HG02759 (cell line): ENCODE data around the gene C11orf21.

Experiments
- ATAC-seq: cut with Tn5 transposase; IDR thresholded peaks from one replicate; pipeline ENCODE4 v1.9.1; 2021; ENCODE audit warnings: mild to moderate bottlenecking, moderate library complexity; ENCODE audit not compliant: unreplicated experiment

Gene C11orf21

DNA sequence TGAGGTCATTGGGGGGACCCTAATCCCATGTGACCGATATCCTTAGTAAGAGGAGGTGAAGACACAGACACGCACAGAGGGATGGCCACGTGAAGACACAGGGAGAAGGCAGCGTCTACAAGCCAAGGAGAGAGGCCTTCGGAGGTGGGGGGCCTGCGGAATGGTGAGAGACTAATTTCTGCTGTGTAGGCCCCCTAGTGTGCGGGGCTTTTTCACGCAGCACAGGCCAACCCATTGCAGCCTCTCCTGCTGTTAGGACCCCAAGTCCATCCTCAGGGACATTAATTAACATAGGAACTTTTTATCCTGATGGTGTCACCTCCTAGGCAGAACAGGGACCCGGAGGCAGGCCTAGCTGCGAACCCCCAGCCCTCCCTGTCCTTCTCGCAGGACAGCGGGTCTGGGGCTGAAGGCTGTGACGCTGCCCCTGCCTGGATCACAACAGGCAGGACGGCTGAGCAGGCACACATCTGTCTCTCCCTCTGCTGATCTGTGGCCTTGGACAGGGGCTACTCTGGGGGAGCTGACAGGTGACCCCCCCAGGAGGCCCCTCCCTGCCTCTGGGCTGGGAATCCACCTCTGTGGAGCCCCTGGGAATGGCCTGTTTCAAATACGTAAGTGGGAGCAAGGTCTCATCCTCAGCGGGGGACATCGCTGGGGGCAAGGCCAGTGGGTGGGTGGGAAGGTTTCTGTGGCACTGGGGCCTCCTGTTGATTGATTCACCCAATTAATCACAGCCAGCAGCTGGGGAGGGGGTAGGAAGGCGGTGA is 39.2 kb downstream of the C11orf21 start:
- no peak for ATAC-seq

DNA sequence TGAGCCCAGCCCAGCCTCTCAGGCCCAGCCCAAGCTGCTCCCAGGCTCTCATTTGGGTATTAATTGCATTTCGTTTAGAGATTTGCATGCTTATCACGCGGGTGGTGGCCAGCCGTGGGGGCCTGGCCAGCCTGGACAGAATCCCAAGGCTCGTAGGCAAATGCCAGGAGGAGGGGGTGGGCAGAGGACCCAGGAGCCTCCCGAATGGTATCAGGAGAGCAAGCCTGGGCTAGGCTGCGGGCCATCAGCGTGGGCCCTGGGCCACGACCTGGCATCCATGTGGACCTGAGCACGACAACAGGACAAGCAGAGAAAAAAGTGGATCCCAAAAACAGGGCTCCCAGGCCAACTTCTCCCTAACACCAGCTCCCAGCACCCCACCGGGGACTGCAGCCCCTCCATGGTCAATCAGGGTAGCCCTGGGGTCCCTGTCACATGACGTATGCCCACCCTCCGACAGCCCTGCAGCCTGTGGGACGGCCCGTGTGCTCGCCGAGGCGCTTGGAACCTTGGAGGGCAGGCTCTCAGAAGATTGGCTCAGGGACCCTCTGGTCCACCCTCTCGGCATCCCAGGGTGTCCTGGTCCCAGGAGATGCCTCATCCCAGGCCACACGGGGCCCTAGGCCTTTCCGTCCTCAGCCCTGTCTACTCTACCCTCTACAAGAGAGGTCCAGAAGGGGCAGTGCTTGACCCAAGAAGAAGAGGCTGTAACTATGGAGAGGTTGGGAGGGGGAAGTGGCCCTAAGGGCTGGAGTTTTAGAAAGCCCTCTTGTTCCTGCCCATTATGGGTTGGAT is 40.1 kb downstream of the C11orf21 start:
- ATAC-seq, result no peak

DNA sequence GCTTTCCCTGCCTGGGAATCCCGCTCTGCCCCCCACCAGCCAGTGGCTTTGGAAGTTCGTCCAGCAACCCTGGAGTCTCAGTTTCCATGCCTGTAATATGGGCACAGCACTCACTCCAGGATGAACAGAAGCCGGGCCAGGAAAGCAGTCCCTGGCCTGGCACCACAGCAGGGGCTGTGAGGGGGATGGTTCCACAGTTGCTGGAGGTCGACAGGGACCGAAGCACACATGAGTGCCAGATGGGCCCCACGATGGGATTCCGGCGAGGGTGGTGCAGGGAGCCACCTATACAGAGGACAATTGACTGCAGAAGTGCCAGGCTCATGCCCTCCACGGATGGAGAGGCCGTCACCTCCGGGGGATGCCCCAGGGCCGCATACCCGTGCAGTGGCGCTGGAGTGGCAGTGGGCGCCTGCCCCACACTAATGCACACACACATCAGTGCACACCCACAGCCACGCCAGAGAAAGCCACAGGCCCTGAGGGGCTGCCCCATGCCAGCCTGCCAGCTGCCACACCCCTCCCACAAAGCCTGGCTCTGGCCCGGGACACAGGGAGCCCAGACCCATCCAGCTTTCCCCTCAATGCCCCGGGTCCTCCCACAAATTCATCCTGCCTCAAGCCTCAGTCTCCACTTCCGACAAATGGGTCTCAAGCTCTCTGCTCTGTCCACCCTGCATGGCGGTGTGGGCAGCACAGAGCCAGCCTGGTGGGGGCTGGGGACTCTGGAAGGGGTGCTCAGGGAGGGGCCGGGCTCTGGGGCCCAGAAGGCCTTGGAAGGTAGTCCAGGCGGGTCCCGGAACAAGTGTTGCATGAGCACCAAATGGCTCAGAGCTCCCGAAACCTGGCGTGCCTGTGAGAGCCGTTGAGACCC is 41.0 kb downstream of the C11orf21 start:
- no peak for ATAC-seq

DNA sequence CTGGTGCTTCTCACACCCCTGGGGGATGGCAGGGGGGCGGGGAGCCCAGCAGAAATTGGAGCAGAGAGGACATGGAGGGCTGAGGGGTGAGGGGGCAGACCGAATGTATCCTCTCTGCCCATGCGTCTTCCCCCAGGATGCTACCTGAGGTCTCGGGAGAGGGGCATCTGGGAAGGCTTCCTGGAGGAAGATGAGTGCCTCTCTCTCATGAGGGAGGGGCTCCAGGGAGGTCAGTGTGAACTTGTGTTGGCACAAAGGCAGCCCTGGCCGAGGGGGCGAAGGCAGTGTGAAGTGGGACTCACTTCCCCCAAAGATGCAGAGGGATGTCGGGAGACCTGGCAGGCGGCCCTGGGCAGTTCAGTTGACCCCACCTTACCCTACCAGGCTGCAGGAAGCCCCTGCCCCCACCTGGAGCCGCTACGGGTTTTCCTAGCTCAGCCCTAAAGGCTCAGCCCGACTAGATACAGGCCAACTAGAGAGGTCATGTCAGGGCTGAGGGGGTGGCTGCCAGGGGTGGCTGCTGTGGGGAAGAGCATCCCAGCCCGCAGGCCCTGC is 41.7 kb downstream of the C11orf21 start:
- ATAC-seq, result no peak

DNA sequence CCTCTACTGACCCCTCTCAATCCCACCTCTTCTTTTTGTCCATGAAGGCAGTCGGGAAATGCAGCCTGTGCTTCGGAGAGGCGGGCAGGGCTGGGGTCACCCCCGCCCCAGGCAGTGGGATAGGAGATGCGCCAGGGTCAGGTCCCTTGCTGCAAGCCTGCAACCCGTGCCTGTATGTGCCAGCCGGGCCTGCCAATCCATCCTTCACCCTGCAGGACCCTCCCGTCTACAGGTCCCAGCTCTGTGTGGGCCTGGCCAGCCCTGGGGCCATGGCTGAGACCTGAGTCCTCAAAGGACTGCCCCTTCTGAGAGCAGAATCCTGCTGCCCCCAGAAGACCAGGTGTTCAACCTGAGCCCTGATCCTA is 42.3 kb downstream of the C11orf21 start:
- no peak for ATAC-seq

DNA sequence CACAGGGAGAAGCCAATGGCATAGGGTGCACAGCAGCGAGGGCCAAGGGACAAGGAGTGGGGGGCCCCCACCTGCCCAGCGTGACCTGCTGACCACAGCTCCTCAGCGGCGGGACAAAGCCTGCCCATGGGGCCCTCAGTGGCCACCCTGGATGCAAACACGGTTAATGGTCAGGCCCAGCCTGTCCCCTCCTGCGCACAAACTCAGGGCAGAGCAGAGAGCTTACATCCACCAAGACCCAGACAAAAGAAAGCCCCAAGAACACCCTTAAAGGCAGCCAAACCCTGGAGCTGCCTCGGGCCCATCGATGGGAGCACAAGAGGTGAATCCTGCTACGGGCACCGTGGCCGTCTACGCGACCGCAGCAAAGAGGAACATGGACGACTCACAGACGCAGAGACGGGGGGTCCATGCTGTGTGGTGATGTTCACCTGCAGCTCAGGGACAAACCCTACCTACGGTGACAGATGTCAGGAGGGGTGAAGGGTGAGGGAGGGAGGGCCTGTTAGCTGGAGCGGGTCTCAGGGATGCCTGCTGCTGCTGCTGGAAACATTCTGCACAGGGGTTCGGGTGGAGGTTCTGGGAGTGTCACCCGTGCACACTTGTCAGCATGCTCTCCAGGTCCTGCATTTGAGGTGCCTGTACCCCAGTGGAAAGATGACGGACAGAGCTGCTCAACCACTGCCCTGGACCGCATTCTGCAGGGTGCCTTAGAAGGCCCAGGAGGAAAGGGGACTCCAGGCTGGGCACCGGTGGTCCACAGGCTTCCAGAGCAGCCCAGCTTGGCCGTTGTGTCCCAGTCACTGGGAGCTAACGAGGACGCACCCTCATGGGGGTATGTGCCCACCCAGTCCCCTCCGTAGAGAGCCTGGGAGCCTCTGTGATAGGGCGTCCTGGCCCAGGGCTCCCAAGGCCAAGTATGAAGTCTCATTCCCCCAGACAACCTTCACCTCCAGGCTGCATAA is 42.9 kb downstream of the C11orf21 start:
- no peak for ATAC-seq

DNA sequence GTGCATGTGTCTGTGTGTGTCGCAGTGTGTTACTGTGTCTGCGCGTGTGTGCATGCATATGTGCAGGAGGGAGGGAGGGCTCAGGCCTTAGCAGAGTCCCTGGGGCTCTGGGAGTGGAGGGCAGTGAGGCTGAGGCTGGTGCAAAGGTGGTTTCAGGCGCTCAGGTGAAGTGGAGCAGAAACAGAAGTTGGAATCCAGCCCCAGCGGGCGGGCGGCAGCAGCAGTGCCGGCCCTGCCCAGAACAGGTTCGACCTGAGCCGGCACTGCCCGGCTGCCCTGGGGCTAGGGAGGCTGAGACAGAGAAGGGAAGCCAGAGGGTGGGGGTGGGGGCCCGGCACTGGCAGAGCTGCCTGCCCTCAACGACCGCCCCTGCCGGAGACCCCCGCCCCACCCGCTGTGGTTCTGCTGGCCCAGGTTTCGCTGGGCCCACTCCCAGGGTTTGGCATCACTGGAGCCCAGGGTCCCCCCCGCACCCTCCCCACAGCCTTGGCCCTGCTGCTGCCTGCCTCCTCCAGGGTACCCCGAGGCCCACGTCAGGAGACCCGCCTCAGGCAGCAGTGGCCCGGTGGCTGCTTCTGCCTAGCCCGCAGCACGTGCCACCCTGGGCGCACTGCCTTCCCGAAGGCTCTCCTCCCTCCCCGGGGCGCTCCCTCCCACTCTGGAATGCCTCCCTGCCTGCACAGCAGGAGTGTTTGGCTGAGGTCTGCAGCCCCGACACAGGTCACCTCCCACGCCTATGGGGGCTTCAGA is 44.6 kb downstream of the C11orf21 start:
- ATAC-seq, result no peak

DNA sequence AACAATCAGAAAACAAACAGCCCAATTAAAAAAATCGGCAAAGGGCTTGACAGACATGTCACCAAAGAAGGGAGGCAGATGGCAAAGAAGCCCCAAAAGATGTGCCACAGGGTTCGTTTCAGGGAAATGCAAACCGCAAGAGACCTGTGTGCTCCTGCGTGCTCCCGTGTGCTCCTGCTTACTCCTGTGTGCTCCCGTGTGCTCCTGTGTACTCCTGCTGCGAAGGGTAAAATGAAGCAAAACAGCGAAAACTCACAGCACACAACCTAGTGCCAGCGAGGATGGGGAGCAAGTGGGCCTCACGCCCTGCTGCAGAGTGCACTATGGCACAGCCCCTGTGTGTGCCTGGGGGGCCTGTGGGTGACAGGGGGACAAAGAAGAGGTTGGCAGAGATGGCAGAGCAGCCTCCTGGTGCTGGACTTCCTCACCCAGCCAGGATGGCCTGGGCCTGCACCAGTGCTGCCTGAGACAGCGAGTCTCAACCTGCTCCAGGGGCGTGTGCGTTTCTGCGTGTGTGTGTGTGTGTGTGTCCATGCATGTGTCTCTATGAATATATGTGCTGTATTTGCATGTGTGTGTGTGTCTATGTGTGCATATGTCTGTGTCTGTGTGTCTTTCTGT is 45.3 kb downstream of the C11orf21 start:
- no peak for ATAC-seq

DNA sequence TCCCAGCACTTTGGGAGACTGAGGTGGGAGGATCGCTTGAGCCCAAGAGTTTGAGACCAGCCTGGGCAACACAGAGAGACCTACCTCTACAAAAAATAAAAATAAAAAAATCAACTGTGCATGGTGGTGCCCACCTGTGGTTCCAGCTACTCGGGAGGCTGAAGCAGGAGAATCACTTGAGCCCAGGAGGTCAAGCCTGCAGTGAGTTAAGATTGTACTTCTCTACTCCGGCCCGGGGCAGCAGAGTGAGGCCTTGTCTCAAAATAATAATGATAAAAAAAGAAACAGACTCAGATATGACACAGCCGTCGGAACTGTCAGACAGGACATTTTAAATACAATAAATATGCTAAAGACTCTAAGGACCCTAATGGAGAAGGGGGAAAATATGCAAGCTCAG is 49.7 kb downstream of the C11orf21 start:
- no peak for ATAC-seq

DNA sequence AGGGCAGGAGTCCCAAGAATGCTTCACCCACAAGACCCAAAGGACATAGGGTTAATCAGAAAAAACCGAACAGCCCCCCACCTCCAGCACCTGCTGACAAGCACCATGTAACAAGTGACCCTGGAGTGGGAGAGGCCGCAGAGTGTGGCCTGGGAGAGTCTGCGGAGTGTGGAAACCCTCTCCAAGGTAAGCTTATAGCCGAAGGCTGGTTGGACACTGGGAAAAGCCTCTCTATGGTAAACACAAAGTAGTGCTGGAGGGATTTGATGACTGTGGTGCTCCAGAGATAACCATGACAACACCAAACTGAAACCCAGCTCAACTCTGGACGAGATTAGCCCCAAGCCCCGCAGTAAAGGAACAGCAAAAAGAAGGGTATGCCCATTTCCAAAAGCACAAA is 50.6 kb downstream of the C11orf21 start:
- no peak for ATAC-seq

DNA sequence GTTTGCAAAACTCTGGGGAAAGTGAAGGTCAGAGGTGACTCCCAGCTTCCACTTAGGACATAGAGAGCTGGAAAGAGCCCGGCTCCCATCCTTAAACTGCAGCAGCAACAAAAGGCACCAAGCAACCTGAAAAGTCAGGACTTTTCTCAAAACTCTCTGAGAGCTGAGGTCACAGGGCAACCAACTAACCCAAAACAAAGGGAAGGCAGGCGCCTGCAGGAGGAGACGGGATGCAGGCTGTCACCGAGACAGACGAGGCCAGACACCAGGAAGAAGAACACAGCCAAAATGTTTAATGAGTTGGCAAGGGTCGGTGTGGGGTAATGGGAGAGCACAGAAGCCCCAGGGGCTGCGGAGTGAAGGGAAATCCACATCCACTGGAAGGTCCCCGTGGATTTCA is 51.2 kb downstream of the C11orf21 start:
- no peak for ATAC-seq

DNA sequence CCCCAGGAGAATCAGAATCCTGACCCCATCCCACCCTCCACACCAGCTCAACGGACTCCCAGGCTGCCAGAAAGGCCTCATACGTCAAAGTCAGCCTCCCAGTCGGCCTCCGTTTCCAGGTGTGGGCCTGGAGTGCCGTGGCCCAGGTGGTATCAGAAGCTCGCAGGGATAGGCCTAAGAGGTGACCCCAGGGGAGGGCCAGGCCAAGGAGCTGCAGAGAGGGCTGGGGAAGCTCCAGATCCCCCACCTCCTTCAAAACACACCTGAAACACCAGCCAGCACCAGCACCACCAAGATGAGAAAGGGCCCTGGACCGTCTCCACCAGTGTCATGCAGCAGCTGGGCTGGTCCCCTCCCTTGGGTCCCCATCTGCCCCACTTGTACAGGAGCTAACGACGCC is 51.7 kb downstream of the C11orf21 start:
- no peak for ATAC-seq

DNA sequence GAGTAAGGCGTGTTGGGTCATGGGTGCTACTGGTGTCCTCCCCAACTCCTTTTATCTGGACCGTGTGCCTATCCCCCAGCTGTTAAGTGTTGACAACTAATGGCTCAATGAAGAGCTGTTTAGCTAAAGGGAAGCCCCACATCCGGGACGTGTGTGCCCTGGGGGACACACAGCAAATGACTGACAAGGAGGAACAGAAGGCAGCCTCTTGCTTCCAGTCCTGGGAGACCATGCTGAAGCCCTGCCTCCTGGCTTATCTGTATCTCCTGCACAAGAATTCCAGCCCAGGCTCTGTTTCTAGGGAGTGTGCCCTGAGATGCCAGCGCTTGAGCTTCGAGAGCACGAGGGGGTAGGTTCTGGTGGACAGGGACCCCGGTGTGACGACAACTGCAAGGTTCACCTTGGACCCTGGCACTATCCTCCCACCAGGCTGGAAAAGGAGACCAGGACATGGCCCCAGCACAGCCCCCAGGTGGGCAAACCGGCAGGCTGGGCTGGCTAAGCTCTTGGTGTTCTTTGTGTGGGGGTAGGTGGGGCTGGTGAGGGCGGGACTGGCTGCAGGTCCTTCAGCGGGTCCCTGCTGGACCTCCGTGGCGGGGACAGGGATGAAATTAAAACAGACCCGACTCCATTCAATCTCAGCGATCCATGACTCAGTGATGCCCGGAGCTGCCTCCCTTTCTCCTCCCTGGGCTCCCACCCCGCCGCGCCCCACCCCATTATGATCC is 52.4 kb downstream of the C11orf21 start:
- no peak for ATAC-seq

DNA sequence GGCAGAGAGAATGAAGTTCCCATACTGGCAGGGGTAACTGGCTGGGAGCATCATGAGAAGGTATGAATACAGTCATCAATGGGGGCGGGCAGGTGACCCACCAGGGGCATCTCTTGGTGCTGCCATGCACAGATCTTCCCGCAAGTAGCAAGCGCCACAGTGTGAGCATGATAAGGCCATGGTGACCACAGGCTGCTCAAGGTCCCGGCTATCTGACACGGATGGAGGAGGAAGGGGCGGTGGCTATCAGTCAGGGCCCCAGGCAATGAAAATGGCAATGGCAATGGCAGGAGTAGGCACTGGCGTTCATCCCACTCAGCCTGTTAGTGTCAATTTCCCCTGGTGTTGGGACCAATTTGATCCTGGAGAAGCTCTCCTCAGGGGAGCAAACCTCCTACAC is 53.0 kb downstream of the C11orf21 start:
- no peak for ATAC-seq

DNA sequence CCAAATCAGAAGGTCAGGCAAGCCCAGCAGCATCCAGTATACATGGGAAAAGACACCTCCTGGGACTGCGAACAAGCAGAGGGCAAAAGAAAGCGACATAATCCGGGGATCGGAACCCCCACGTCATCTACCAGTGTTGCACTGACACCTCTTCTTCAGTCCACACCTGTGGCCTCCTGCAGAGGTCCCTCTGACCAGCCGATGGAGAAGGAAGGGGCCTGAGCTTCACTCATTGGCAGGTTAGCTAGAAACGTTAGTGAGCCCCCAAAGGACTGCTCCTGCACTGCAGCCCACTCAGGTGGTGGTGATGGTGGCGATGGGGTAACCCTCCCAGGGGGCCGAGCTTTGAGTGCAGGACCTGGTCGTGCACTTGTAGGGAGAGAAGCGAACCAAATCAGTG is 53.5 kb downstream of the C11orf21 start:
- no peak for ATAC-seq

DNA sequence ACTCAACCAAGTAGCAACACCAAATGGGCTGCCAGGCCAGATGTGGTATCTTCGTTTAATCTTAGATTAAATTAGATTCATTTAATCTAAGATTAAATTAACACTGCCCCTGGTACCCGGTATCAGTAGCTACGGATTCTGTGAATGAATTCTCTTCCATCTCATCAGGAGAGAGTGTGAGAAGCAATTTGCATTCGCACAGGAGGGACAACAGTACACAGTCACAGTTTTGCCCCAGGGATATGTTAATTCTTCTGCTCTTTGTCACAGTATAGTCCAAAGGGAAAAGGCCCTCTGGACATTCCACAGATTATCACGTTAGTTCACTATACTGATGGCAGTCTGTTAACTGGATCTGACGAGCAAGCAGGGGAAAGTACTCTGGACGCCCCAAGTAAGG is 54.2 kb downstream of the C11orf21 start:
- ATAC-seq, result no peak
